Stimulated activated naive B cell treated with anti-CD40 and anti-IgM and Interleukin-4, amounts not matched to agents 10 μg/mL and 1 μg/mL and 100 μg/mL, for 72 hours (primary cell): ENCODE measurements around the gene PKP1.

ENCODE experiments used
- ATAC-seq, 2 donors: fragments of 150-1000 bp; cut with Tn5 transposase; replicated peaks; 2 replicates each; pipeline ENCODE4 v1.10.0; 2021; ENCODE audit warnings: moderate library complexity in 1 of 2
- DNase-seq: peaks from one replicate; pipeline ENCODE4 v3.0.0; 2021
- H3K27ac Mint-ChIP-seq: one replicate; pipeline ENCODE4 v1.8.0; 2022; ENCODE audit warnings: mild to moderate bottlenecking, mixed read lengths
- H3K27me3 Mint-ChIP-seq, 2 donors: one replicate each; pipeline ENCODE4 v1.8.0; 2022; ENCODE audit warnings: mixed read lengths in 2 of 2
- H3K36me3 Mint-ChIP-seq, 2 donors: one replicate each; pipeline ENCODE4 v1.8.0; 2022; ENCODE audit warnings: mixed read lengths in 2 of 2, mild to moderate bottlenecking in 1 of 2
- H3K4me1 Mint-ChIP-seq, 2 donors: one replicate each; pipeline ENCODE4 v1.8.0; 2022; ENCODE audit warnings: mixed read lengths in 2 of 2, mild to moderate bottlenecking in 1 of 2
- H3K4me3 Mint-ChIP-seq, 2 donors: one replicate each; pipeline ENCODE4 v1.8.0; 2022; ENCODE audit warnings: mild to moderate bottlenecking in 2 of 2, mixed read lengths in 2 of 2, moderate library complexity in 1 of 2
- H3K9me3 Mint-ChIP-seq, 2 donors: one replicate each; pipeline ENCODE4 v1.8.0; 2022; ENCODE audit warnings: mixed read lengths in 2 of 2, mild to moderate bottlenecking in 1 of 2

PKP1 gene

DNA sequence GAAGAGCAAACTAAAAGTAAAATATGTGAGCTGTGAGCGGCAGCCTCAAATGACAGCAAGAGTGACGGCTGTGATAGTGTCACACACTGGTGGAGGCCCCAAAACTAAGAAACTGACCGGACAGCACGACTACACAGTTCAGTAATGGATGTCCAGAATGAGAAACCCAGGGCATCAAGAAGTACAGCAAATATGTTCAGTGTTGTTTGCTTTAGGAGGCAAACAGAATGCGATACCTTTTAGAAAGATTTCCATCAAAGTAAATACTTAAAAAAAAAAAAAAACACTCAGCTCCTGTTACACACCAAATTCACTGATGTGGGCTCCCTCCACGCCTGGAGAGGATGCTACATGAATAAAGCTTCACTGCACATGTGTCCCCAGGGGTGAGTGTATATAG is 1.1 kb upstream of the PKP1 start:
- Mint-ChIP-seq H3K27me3 (peaks cover 56 to 58% of the 10 kb centered on the region in 2 donors), H3K4me3 (no peak overlapping the region), H3K36me3 (no peaks in the 10 kb centered on the region), H3K27ac (no peak overlapping the region), H3K4me1 (peaks cover 6 to 10% of the 10 kb centered on the region in 2 donors), H3K9me3 (no peaks in the 10 kb centered on the region)
- DNase-seq (no peak), ATAC-seq (no peak)

DNA sequence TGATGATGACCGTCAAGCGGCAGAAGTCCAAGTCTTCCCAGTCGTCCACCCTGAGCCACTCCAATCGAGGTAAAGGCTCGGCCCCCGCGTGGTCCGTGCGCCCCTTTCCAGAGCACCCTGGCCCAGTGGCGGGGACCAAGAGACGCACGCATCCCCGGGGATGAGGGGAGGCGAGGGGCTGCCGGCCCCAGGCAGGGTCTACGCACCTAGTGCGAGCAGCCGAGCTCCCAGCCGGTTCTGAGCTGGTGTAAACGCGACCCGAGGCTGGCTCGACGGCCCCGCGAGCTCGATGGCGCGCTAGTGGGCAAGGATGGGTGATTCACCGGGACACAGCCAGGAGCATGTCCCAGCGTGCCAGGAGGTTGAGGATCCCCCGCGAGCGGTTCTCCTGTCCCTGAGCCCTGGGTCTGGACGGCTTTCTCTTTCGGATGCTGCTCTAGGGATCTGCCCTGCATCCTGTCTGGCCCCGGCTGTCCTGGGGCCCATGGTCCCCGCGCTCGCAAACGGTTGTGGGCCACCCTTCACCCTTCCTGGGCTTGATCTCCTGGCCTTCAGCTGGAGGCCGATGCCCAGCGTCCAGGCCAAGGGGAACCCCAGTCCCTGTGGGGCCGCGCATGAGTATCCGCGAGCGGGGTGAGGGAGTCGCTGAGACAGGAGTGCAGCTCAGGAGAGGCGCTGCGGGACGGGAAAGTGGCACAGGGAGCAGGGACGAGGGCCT is 689 bp downstream of the PKP1 start:
- DNase-seq (no peak), ATAC-seq (no peak)
- Mint-ChIP-seq H3K27ac (no peak overlapping the region), H3K4me1 (peaks cover 6 to 10% of the 10 kb centered on the region in 2 donors), H3K9me3 (no peaks in the 10 kb centered on the region), H3K36me3 (no peaks in the 10 kb centered on the region), H3K27me3 (peaks cover 50 to 58% of the 10 kb centered on the region in 2 donors), H3K4me3 (no peak overlapping the region)

DNA sequence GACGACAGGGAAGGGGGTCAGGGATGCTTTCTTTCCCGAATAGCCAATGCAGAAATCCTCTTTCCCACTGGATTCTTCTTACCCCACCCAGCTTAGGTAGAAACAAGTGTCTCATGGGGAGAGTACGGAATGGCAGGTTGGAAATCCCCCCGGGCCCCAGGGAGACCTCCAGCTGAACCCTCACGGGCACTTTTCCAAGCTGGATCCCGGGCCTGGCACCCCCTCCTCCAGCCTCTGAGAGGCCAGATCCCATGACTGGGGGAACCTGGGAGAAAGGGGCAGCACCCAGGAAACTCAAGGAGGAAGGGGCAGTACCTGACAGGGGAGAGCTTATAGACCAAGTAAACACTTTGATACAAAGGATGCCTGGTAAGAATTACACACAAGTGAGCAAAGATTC is 1.3 kb downstream of the PKP1 start:
- Mint-ChIP-seq H3K27ac (no peak overlapping the region), H3K27me3 (peaks cover 45 to 63% of the 10 kb centered on the region in 2 donors), H3K4me1 (peaks cover 6 to 10% of the 10 kb centered on the region in 2 donors), H3K4me3 (no peak overlapping the region), H3K36me3 (no peaks in the 10 kb centered on the region), H3K9me3 (no peaks in the 10 kb centered on the region)
- ATAC-seq (no peak), DNase-seq (no peak)

DNA sequence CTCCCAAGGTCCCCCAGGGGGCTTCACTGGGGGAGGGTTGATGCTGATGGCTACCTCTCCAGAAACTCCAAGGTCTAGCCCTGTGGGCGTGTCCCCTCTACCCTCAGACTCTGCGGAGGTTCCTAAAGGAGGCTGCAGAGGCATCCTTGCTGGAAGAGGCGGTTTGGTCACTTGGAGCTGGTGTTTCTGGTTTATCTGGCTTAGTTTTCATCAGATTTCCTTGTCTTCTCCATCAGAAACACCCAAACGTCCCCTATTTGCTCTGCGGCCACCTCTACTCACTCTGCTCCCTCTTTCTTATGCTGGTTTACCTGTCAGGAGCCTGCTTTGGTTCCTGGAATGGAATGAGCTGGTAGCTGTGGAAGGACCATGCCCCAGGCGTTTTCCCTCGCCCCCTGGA is 2.5 kb downstream of the PKP1 start:
- ATAC-seq (no peak), DNase-seq (no peak)
- H3K27me3 Mint-ChIP-seq, result peaks cover 45 to 68% of the 10 kb centered on the region in 2 donors
- peaks cover 6 to 10% of the 10 kb centered on the region in 2 donors for H3K4me1 Mint-ChIP-seq
- no peaks in the 10 kb centered on the region for H3K9me3 Mint-ChIP-seq
- H3K36me3 Mint-ChIP-seq, result no peaks in the 10 kb centered on the region
- H3K27ac Mint-ChIP-seq, result no peak overlapping the region
- no peak overlapping the region for H3K4me3 Mint-ChIP-seq

DNA sequence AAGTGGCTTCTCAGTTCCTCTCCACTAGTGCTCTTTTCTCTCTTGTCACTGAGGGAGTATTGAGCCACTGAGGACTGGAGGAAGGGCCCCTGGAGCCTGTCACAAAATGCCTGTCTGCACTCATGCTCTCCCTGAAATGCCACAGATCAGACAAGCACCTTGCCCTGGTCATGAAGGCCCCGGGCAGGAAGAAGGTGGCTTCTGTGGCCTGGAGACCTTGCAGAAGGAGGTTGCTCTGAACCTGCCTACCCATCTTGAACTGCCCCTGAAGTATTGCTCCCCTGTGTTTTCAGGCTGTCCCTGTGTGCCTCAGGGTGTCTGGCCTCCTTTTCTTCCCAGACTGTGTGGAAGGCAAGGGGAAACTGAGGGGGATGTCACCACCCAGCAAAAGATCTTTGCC is 3.1 kb downstream of the PKP1 start:
- Mint-ChIP-seq H3K27ac (no peak overlapping the region), H3K4me1 (peaks cover 6 to 10% of the 10 kb centered on the region in 2 donors), H3K36me3 (no peaks in the 10 kb centered on the region), H3K9me3 (no peaks in the 10 kb centered on the region), H3K27me3 (peaks cover 45 to 68% of the 10 kb centered on the region in 2 donors), H3K4me3 (no peak overlapping the region)
- ATAC-seq, result no peak
- no peak for DNase-seq

DNA sequence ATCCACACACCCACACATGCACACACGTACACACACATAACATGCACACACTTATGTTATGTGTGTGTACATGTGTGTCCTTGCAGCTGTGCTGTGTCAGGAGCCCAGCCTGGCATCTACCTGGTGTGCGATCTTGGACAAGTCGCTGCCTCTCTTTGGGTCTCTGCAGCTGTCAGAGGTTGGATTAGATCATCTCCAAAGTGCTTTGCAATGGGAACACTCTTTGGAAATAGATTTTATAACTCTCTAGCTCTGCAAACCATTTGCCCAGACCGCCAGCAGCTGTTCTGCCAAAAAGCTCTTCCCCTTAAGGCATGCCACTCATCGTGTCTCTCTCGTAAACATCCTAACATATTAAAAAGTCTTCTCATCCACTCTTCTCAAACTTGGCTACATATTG is 4.7 kb downstream of the PKP1 start:
- H3K27ac Mint-ChIP-seq, result no peak overlapping the region
- H3K4me1 Mint-ChIP-seq, result peaks cover 5 to 8% of the 10 kb centered on the region in 2 donors
- no peak for DNase-seq
- H3K36me3 Mint-ChIP-seq, result no peaks in the 10 kb centered on the region
- no peak for ATAC-seq
- H3K27me3 Mint-ChIP-seq, result peaks cover 40 to 72% of the 10 kb centered on the region in 2 donors
- no peaks in the 10 kb centered on the region for H3K9me3 Mint-ChIP-seq
- H3K4me3 Mint-ChIP-seq, result no peak overlapping the region

DNA sequence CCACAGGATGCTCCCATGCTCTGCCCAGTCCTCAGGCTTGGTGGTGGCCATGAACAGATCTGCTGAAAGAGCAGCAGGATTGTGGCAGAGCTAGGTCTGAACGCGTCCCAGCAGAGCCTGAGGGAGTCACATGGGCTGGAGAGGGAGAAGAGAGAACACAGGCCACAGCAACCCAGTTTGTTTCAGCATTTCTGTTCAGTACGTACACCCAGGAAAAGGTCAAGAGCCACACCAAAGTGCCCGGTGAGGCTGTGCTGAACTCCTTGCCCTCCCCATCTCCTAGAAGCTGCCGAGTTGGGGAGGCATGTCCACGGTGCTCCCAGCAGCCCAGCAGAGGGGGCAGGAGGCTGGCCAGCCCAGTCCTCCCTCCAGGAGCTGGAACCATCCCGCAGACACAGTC is 5.5 kb downstream of the PKP1 start:
- Mint-ChIP-seq H3K9me3 (no peaks in the 10 kb centered on the region), H3K36me3 (no peaks in the 10 kb centered on the region), H3K4me1 (peaks cover under 1 to 2% of the 10 kb centered on the region in 2 donors), H3K27ac (no peak overlapping the region), H3K4me3 (no peak overlapping the region), H3K27me3 (peaks cover 34 to 66% of the 10 kb centered on the region in 2 donors)
- no peak for ATAC-seq
- DNase-seq, result no peak

DNA sequence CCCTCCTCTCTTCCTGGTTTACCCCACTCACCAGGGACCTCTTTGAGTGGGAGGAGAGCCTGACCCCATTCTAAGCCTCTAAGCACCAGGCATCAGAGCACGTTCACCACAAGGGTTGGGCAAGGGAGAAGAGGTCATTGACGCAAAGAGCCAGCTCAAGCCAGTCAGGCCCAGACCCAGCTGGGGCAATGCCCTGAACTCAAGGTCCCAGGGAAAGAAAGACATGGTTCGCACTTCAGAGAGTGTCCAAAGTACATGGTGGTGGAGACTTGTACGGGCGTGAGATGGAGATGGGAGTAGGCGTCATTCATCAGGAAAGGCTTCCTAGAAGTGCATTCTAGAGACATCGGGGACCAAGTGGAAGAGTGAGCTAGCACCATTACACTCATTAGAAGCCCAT is 7.2 kb downstream of the PKP1 start:
- DNase-seq (no peak), ATAC-seq (no peak)
- Mint-ChIP-seq H3K9me3 (no peaks in the 10 kb centered on the region), H3K4me3 (no peak overlapping the region), H3K36me3 (no peaks in the 10 kb centered on the region), H3K27me3 (peaks cover 28 to 55% of the 10 kb centered on the region in 2 donors), H3K27ac (no peak overlapping the region), H3K4me1 (no peaks in the 10 kb centered on the region)

DNA sequence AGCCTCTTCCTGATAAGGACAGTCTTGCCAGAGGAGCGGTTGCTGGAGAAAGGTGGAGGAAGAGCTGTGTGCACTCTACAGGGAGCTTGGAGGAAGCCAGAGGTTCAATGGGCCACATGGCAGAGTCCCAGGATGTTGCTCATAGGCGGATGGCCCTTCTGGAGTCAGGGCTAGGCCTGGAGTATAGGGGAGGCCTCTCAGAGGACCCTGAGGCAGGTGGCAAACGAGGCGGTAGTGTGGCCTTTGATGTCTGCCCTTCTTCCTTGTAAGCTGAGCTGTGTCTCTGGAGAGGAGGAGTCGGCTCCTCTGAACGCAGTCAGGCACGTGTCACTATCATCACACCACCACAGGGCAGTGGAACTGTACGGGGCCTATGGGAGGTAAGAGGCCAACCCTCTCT is 8.6 kb downstream of the PKP1 start:
- H3K27me3 Mint-ChIP-seq, result peaks cover 30 to 54% of the 10 kb centered on the region in 2 donors
- no peaks in the 10 kb centered on the region for H3K4me1 Mint-ChIP-seq
- no peak overlapping the region for H3K4me3 Mint-ChIP-seq
- no peak overlapping the region for H3K27ac Mint-ChIP-seq
- peaks cover 0 to 3% of the 10 kb centered on the region in 2 donors for H3K9me3 Mint-ChIP-seq
- H3K36me3 Mint-ChIP-seq, result no peaks in the 10 kb centered on the region
- DNase-seq (no peak), ATAC-seq (no peak)

DNA sequence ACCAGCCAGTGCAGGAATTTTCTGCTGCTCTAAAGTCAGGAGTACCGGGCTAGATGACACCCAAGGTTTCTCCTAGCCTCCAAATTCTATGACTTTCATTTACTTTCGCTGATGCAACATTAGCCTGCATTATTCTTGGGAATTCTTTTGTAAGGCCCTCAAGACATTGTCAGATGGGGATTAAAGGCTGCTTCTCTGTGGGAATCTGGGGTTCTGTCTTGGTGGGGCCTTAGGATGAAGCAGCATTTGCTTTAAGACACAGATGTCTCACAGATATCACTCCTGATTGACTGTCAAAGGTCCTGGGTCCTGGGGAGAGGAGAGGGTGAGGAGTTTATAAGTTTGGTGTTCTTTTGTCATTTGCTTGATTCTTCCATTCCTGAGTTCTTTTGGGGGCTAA is 11.6 kb downstream of the PKP1 start:
- peaks cover 24 to 43% of the 10 kb centered on the region in 2 donors for H3K27me3 Mint-ChIP-seq
- DNase-seq (no peak), ATAC-seq (no peak)
- no peaks in the 10 kb centered on the region for H3K36me3 Mint-ChIP-seq
- no peaks in the 10 kb centered on the region for H3K4me1 Mint-ChIP-seq
- H3K4me3 Mint-ChIP-seq, result no peak overlapping the region
- peaks cover 0 to 3% of the 10 kb centered on the region in 2 donors for H3K9me3 Mint-ChIP-seq
- H3K27ac Mint-ChIP-seq, result peak overlapping the region; percentile 28

DNA sequence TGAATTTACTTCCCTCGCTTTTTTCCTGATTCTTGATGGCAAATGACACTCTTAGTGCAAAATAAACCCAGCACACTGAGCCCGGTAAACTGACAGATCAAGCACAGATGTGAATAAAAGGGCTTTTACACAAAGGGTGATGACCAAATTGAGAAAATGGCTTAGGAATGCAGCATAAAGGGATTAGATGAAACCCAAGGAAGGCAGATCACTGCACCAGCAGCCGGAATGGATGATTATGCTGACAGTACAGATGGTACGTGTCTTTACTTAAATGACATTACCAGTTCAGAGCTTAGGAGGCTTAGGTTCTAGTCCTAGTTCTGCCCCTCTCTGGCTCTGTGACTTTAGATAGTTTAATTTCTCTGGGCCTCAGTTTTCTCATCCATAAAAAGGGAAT is 12.0 kb downstream of the PKP1 start:
- Mint-ChIP-seq H3K4me3 (no peak overlapping the region), H3K27me3 (peaks cover 25 to 41% of the 10 kb centered on the region in 2 donors), H3K27ac (no peak overlapping the region), H3K4me1 (no peaks in the 10 kb centered on the region), H3K36me3 (no peaks in the 10 kb centered on the region), H3K9me3 (peaks cover 0 to 3% of the 10 kb centered on the region in 2 donors)
- ATAC-seq (no peak), DNase-seq (no peak)

DNA sequence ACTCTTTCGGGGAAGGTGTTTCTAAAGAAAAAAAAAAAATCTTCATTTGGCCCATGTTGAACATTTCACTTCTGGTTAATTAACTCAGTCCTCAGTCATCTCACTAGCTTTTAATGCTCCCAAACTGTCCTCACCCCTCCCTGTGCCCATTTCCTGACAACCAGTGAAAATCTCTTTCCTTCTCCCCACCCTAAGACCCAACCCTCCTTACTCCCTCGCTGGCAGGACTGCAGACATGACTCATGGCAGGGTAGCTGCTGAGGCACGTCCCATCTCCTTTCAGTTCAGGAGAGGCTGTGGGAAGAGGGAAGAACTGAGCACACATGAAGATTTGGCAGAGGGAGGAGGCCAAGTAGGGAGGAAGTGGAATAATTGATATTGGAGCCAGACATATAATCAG is 12.6 kb downstream of the PKP1 start:
- no peak overlapping the region for H3K27ac Mint-ChIP-seq
- peaks cover 0 to 3% of the 10 kb centered on the region in 2 donors for H3K9me3 Mint-ChIP-seq
- ATAC-seq (no peak), DNase-seq (no peak)
- H3K36me3 Mint-ChIP-seq, result no peaks in the 10 kb centered on the region
- no peak overlapping the region for H3K4me3 Mint-ChIP-seq
- peaks cover 27 to 36% of the 10 kb centered on the region in 2 donors for H3K27me3 Mint-ChIP-seq
- H3K4me1 Mint-ChIP-seq, result no peaks in the 10 kb centered on the region

DNA sequence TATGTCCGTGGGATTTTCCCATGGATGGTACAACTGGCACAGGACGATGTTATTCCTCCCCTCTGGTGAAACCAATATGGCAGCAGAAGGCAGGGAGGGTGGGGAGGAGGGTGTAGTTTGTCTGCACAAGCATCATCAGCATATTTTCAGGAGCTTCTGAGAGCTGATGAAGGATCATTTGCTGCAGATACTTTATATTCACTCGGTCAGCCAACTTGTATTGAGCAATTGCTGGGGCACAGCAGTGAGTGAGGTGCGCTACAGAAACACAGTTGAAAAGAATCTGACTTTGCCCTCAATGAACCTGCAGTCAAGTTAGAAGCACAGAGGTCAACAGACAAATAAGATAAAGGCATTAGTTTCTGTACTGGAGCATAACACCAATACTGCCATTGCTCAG is 13.0 kb downstream of the PKP1 start:
- H3K9me3 Mint-ChIP-seq, result peaks cover 0 to 3% of the 10 kb centered on the region in 2 donors
- no peak for DNase-seq
- H3K4me1 Mint-ChIP-seq, result no peaks in the 10 kb centered on the region
- H3K36me3 Mint-ChIP-seq, result no peaks in the 10 kb centered on the region
- H3K27ac Mint-ChIP-seq, result no peak overlapping the region
- peaks cover 29 to 36% of the 10 kb centered on the region in 2 donors for H3K27me3 Mint-ChIP-seq
- H3K4me3 Mint-ChIP-seq, result no peak overlapping the region
- ATAC-seq, result no peak

DNA sequence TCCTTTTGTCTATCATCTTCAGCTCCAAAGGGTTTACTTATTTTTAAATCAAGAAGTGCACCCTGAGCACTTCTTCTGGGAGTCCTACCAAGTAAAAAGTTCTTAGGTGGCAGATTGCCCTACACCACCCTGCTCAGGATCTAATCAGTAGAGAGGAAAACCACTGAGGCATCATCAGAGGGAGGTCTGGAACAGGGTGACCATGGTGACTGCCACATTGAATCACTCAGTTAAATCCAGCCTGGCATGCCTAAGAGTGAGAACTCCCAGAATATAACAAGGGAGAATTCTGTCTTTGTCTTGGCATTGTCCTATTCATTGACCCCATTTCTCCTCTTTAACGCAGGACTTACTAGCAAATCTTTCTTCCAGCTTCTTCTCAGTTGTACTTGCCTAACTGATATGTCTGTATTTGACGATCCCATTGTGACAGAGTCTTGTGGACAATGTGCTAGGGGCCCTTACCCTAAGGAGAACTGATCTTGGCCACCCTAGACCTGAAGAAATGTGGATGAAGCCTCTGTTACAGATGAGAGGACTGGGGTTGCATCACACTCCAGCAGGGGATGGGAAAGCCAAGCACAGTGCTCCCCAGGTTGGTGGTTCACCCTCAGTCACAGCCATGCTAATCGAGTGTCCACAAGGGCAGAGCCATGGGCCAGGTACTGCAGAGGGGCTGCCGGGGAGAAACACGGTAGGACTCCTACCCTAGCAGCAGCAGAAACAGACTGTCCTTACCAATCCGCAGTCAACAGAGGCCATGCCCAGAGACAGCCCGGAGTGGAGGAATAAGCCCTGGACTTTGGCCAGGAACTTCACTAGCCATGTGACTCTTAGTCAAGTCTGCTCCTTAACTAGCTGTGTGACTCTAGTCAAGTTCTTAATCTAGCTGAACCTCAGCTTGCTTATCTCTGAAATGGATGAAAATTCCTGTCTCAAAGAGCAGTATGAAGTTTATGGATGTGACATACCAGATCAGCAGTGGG is 15.4 kb downstream of the PKP1 start:
- Mint-ChIP-seq H3K4me3 (no peak overlapping the region), H3K36me3 (no peaks in the 10 kb centered on the region), H3K27ac (no peak overlapping the region), H3K4me1 (no peaks in the 10 kb centered on the region), H3K27me3 (peaks cover 27 to 30% of the 10 kb centered on the region in 2 donors), H3K9me3 (peaks cover 0 to 3% of the 10 kb centered on the region in 2 donors)
- DNase-seq, result no peak
- ATAC-seq, result no peak

DNA sequence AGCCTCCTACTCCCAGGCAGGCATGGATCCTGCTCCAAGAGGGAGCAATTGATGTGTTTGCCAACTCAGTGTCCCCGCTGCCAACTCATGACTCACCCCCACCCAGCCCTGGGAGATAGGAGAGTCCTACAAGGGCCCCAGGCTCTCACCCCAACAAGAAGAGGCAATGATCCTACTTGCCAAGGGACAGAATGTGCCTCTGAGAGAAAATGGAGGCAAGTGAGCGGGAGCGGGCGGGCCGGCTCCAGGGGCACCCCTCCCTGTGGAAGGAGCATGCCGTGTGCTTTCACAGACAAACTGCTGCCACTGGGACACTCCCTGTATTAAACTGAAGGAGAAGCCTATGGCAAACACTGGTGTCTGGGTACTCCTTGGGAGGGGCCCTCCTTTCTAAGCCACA is 16.7 kb downstream of the PKP1 start:
- H3K36me3 Mint-ChIP-seq, result no peaks in the 10 kb centered on the region
- ATAC-seq, result no peak
- H3K9me3 Mint-ChIP-seq, result peaks cover 0 to 3% of the 10 kb centered on the region in 2 donors

More for the DNA sequence above, 16.7 kb downstream of the PKP1 start:
- Mint-ChIP-seq H3K4me3 (no peak overlapping the region), H3K27ac (no peak overlapping the region), H3K27me3 (peaks cover 22 to 27% of the 10 kb centered on the region in 2 donors), H3K4me1 (no peaks in the 10 kb centered on the region)
- no peak for DNase-seq
